Endothelial cell (in vitro differentiated cells): Measurements from ENCODE around the gene NCK1. TPM values are rescaled to one million over a fixed set of nuclear protein-coding genes. Genes with fewer than 3 reads are reported as not detected.
"Not testable (repeated sequence)": the region's sequence is repeated elsewhere in the genome, so short reads cannot be mapped to it uniquely, and the experiment has no call there.

Experiments used
- DNase-seq: peaks from one replicate; pipeline ENCODE4 v3.0.0; 2021; ENCODE audit warnings: low spot score
- H3K27ac Mint-ChIP-seq: one replicate; pipeline ENCODE4 v1.8.0; 2021; ENCODE audit warnings: mixed read lengths, inconsistent platforms; ENCODE audit not compliant: unreplicated experiment
- H3K27me3 Mint-ChIP-seq: one replicate; pipeline ENCODE4 v1.8.0; 2021; ENCODE audit warnings: mild to moderate bottlenecking, moderate library complexity, mixed read lengths, inconsistent platforms; ENCODE audit not compliant: unreplicated experiment
- H3K36me3 Mint-ChIP-seq: one replicate; pipeline ENCODE4 v1.8.0; 2021; ENCODE audit warnings: mild to moderate bottlenecking, low read depth, mixed read lengths, inconsistent platforms; ENCODE audit not compliant: unreplicated experiment
- H3K4me1 Mint-ChIP-seq: one replicate; pipeline ENCODE4 v1.8.0; 2021; ENCODE audit warnings: mild to moderate bottlenecking, mixed read lengths, inconsistent platforms; ENCODE audit not compliant: unreplicated experiment
- H3K4me3 Mint-ChIP-seq: one replicate; pipeline ENCODE4 v1.8.0; 2021; ENCODE audit warnings: mild to moderate bottlenecking, mixed read lengths, inconsistent platforms; ENCODE audit not compliant: unreplicated experiment
- H3K9me3 Mint-ChIP-seq: one replicate; pipeline ENCODE4 v1.8.0; 2021; ENCODE audit warnings: mixed read lengths, inconsistent platforms; ENCODE audit not compliant: unreplicated experiment
- CTCF ChIP-seq: fragments of 200-600 bp; sonication (generic); IDR thresholded peaks from one replicate; pipeline ENCODE4 v1.5.0; 2021; ENCODE audit warnings: antibody characterized with exemption; ENCODE audit not compliant: unreplicated experiment
- total RNA-seq: library from RNA; stranded (reverse); fragmentation: NEBNext Ultra II Directional; extraction: Animal tissue kit (Norgen Biotek cat#: 25700); gene quantifications from one replicate; pipeline ENCODE4 v1.2.1, GENCODE V29; 2021; ENCODE audit not compliant: unreplicated experiment

The NCK1 gene
- total RNA-seq, 1 donor from 2014 or later, result 53.9 TPM

- Mint-ChIP-seq H3K4me3 (no peak overlapping the region), H3K36me3 (peaks cover 4% of the 10 kb centered on the region), H3K9me3 (no peaks in the 10 kb centered on the region), H3K27ac (no peak overlapping the region), H3K27me3 (no peaks in the 10 kb centered on the region), H3K4me1 (peaks cover 7% of the 10 kb centered on the region)
- DNase-seq, result no peak
- TF ChIP-seq CTCF, result no peak
Observed at GRCh38 chr3:136960838-136961836, 99.1 kb downstream of the NCK1 start.

GRCh38 chr3:136962927-136963326 is 100.9 kb downstream of the NCK1 start:
- Mint-ChIP-seq H3K27ac (no peak overlapping the region), H3K9me3 (no peaks in the 10 kb centered on the region), H3K4me1 (no peaks in the 10 kb centered on the region), H3K27me3 (no peaks in the 10 kb centered on the region), H3K4me3 (no peak overlapping the region), H3K36me3 (no peaks in the 10 kb centered on the region)
- no peak for DNase-seq
- TF ChIP-seq CTCF, result no peak

- not testable (repeated sequence) for H3K27me3 Mint-ChIP-seq, H3K27ac Mint-ChIP-seq, H3K4me3 Mint-ChIP-seq, DNase-seq, H3K4me1 Mint-ChIP-seq, H3K9me3 Mint-ChIP-seq, H3K36me3 Mint-ChIP-seq
Observed at GRCh38 chr3:136969539-136969938, 107.5 kb downstream of the NCK1 start.

GRCh38 chr3:136973352-136973751 is 111.3 kb downstream of the NCK1 start:
- DNase-seq, result no peak
- no peak overlapping the region for H3K4me3 Mint-ChIP-seq
- H3K36me3 Mint-ChIP-seq, result peaks cover 6% of the 10 kb centered on the region
- no peaks in the 10 kb centered on the region for H3K9me3 Mint-ChIP-seq
- no peak overlapping the region for H3K27ac Mint-ChIP-seq
- no peaks in the 10 kb centered on the region for H3K27me3 Mint-ChIP-seq
- peaks cover 4% of the 10 kb centered on the region for H3K4me1 Mint-ChIP-seq
- no peak for TF ChIP-seq CTCF

- no peak for TF ChIP-seq CTCF
- Mint-ChIP-seq H3K4me3 (no peak overlapping the region), H3K4me1 (peaks cover 4% of the 10 kb centered on the region), H3K9me3 (no peaks in the 10 kb centered on the region), H3K27me3 (no peaks in the 10 kb centered on the region), H3K36me3 (peaks cover 3% of the 10 kb centered on the region), H3K27ac (no peak overlapping the region)
- no peak for DNase-seq
Observed at GRCh38 chr3:136974670-136975069, 112.7 kb downstream of the NCK1 start.
